Measurements from ENCODE around the gene TBC1D22A. TPM values are rescaled to one million over a fixed set of nuclear protein-coding genes. Genes with fewer than 3 reads are reported as not detected.
A peak's percentile ranks its signal among the peaks of the same experiment; 100 is the strongest.

The TBC1D22A gene
- total and polyA plus RNA-seq, 9 of the 15 experiments (the other 6 are each of a cell fraction or from before 2014, with no cell fraction given) = 0.20 to 11.5 (median 5.2) TPM

GRCh38 chr22:47129902-47130635 lies 367.6 kb downstream of the TBC1D22A start (continued):
- TF ChIP-seq TSC22D4 (tag; IDR thresholded peaks at IDR 0.05) (no peak), CCNT2 (IDR thresholded peaks at IDR 0.05; ENCODE audit: borderline replicate concordance, extremely low read depth, insufficient read length, low read depth, low read length) (no peak), ZNF212 (CRISPR knock-in tag; IDR thresholded peaks at IDR 0.05) (no peak), KDM4B (IDR thresholded peaks at IDR 0.05; ENCODE audit: borderline replicate concordance in 2 of 2, low read depth in 1 of 2) (no peak), GATAD2B (IDR thresholded peaks at IDR 0.05; ENCODE audit: borderline replicate concordance) (no peak), SMARCE1 (IDR thresholded peaks at IDR 0.05) (0 out of 2 replicates have a peak, but pooled peaks have one; percentile 14), CHD2 (IDR thresholded peaks at IDR 0.05; ENCODE audit: low read depth, low read length) (no peak), TBP (optimal IDR thresholded peaks at IDR 0.05; ENCODE audit: low read depth, low read length) (no peak), MAFK (IDR thresholded peaks at IDR 0.05; ENCODE audit: low read length) (peak; percentile 45; the same call in 1 of the 2 replicates), ZNF75A (CRISPR knock-in tag; IDR thresholded peaks at IDR 0.05) (no peak), RAD51 (IDR thresholded peaks at IDR 0.05; ENCODE audit: borderline replicate concordance, low read depth) (peak; percentile 17; the same call in 1 of the 2 replicates), ARID1B (IDR thresholded peaks at IDR 0.05) (no peak), SRF (CRISPR knock-in tag; IDR thresholded peaks at IDR 0.05) (no peak), ZNF696 (CRISPR knock-in tag; conservative IDR thresholded peaks at IDR 0.05) (no peak), ZNF76 (CRISPR knock-in tag; IDR thresholded peaks at IDR 0.05; ENCODE audit: borderline replicate concordance) (no peak), ZFP36 (IDR thresholded peaks at IDR 0.05; ENCODE audit: low read depth, low read length, partially characterized antibody) (no peak)
- TF ChIP-seq, protein P1, sequence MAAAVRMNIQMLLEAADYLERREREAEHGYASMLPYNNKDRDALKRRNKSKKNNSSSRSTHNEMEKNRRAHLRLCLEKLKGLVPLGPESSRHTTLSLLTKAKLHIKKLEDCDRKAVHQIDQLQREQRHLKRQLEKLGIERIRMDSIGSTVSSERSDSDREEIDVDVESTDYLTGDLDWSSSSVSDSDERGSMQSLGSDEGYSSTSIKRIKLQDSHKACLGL (CRISPR knock-in tag; IDR thresholded peaks at IDR 0.05; ENCODE audit: borderline replicate concordance, poor library complexity, severe bottlenecking) = no peak
- TF ChIP-seq, protein P2, sequence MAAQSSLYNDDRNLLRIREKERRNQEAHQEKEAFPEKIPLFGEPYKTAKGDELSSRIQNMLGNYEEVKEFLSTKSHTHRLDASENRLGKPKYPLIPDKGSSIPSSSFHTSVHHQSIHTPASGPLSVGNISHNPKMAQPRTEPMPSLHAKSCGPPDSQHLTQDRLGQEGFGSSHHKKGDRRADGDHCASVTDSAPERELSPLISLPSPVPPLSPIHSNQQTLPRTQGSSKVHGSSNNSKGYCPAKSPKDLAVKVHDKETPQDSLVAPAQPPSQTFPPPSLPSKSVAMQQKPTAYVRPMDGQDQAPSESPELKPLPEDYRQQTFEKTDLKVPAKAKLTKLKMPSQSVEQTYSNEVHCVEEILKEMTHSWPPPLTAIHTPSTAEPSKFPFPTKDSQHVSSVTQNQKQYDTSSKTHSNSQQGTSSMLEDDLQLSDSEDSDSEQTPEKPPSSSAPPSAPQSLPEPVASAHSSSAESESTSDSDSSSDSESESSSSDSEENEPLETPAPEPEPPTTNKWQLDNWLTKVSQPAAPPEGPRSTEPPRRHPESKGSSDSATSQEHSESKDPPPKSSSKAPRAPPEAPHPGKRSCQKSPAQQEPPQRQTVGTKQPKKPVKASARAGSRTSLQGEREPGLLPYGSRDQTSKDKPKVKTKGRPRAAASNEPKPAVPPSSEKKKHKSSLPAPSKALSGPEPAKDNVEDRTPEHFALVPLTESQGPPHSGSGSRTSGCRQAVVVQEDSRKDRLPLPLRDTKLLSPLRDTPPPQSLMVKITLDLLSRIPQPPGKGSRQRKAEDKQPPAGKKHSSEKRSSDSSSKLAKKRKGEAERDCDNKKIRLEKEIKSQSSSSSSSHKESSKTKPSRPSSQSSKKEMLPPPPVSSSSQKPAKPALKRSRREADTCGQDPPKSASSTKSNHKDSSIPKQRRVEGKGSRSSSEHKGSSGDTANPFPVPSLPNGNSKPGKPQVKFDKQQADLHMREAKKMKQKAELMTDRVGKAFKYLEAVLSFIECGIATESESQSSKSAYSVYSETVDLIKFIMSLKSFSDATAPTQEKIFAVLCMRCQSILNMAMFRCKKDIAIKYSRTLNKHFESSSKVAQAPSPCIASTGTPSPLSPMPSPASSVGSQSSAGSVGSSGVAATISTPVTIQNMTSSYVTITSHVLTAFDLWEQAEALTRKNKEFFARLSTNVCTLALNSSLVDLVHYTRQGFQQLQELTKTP (IDR thresholded peaks at IDR 0.05; ENCODE audit: low read depth in 1 of 2, partially characterized antibody in 2 of 2) = no peak
- TF ChIP-seq, protein P3, sequence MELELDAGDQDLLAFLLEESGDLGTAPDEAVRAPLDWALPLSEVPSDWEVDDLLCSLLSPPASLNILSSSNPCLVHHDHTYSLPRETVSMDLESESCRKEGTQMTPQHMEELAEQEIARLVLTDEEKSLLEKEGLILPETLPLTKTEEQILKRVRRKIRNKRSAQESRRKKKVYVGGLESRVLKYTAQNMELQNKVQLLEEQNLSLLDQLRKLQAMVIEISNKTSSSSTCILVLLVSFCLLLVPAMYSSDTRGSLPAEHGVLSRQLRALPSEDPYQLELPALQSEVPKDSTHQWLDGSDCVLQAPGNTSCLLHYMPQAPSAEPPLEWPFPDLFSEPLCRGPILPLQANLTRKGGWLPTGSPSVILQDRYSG (tag; conservative IDR thresholded peaks at IDR 0.05; ENCODE audit: low read depth) = no peak
- TF ChIP-seq, protein P4, sequence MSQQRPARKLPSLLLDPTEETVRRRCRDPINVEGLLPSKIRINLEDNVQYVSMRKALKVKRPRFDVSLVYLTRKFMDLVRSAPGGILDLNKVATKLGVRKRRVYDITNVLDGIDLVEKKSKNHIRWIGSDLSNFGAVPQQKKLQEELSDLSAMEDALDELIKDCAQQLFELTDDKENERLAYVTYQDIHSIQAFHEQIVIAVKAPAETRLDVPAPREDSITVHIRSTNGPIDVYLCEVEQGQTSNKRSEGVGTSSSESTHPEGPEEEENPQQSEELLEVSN (IDR thresholded peaks at IDR 0.05; ENCODE audit: borderline replicate concordance in 1 of 2, extremely low read depth in 1 of 2, insufficient read depth in 1 of 2, insufficient read length in 1 of 2, low read depth in 1 of 2, low read length in 1 of 2, poor library complexity in 1 of 2, severe bottlenecking in 1 of 2) = peak; percentile 60 to 73

Data from K562 (cell line).